ENCODE measurements around the gene ZNF664. TPM values are rescaled to one million over a fixed set of nuclear protein-coding genes. Genes with fewer than 3 reads are reported as not detected.

ZNF664 gene
- polyA plus RNA-seq, 3 donors = 1.5 to 20.9 (median 2.7) TPM

GRCh38 chr12:123998344-123998990 is 25.5 kb downstream of the ZNF664 start:
- WGBS (ENCODE audit: insufficient coverage) = no CpG with 5 or more reads among the region's 2 CpGs
- peaks cover 12 to 52% of the 10 kb centered on the region in 2 donors for H3K36me3 ChIP-seq (replicated peaks in 1 of 2; ENCODE audit: control insufficient read depth in 1 of 2, insufficient read depth in 2 of 2, low read length in 2 of 2)
- no peak overlapping the region for H2AFZ ChIP-seq (ENCODE audit: insufficient read depth, low read depth, low read length, poor library complexity, severe bottlenecking)
- no peaks in the 10 kb centered on the region for H3K27me3 ChIP-seq (ENCODE audit: control insufficient read depth in 2 of 2, insufficient read depth in 2 of 2, low read length in 2 of 2)
- no peak overlapping the region for H3K27ac ChIP-seq (ENCODE audit: low read depth in 1 of 2, low read length in 2 of 2)
- no peaks in the 10 kb centered on the region for H3K4me1 Mint-ChIP-seq
- no peak overlapping the region for H3K27ac Mint-ChIP-seq
- H3K4me1 ChIP-seq (ENCODE audit: control insufficient read depth in 1 of 2, insufficient read depth in 2 of 2, low read length in 2 of 2) = no peaks in the 10 kb centered on the region
- no peaks in the 10 kb centered on the region for H3K9me3 Mint-ChIP-seq
- intact Hi-C loops (cut with micrococcal nuclease) = no loop called here
- H3K9me3 ChIP-seq (replicated peaks in 1 of 2; ENCODE audit: control insufficient read depth in 1 of 2, insufficient read depth in 1 of 2, low read length in 2 of 2) = no peaks in the 10 kb centered on the region
- H3K79me2 ChIP-seq (ENCODE audit: insufficient read depth, low read length) = no peaks in the 10 kb centered on the region
- peaks cover 23 to 29% of the 10 kb centered on the region in 2 donors for H3K36me3 Mint-ChIP-seq
- no peak overlapping the region for H3K4me2 ChIP-seq (replicated peaks; ENCODE audit: extremely low read depth, low read length, poor library complexity, severe bottlenecking)
- TF ChIP-seq CTCF (IDR thresholded peaks at IDR 0.05) = no peak
- H3K4me3 Mint-ChIP-seq = no peak overlapping the region
- no peak for DNase-seq
- no peaks in the 10 kb centered on the region for H4K20me1 ChIP-seq (ENCODE audit: insufficient read depth, low read length)
- no peak overlapping the region for H3K4me3 ChIP-seq (replicated peaks in 1 of 3; ENCODE audit: low read depth in 2 of 3, low read length in 3 of 3)
- H3K9ac ChIP-seq (ENCODE audit: insufficient read depth, low read length, poor library complexity, severe bottlenecking) = no peak overlapping the region
- H3K27me3 Mint-ChIP-seq (ENCODE audit: low read depth in 3 of 3) = no peaks in the 10 kb centered on the region

GRCh38 chr12:123998991-123999359 is 26.0 kb downstream of the ZNF664 start:
- Histone ChIP-seq H2AFZ (ENCODE audit: insufficient read depth, low read depth, low read length, poor library complexity, severe bottlenecking) (no peak overlapping the region), H3K4me1 (ENCODE audit: control insufficient read depth in 1 of 2, insufficient read depth in 2 of 2, low read length in 2 of 2) (no peaks in the 10 kb centered on the region), H3K79me2 (ENCODE audit: insufficient read depth, low read length) (no peaks in the 10 kb centered on the region), H3K4me2 (replicated peaks; ENCODE audit: extremely low read depth, low read length, poor library complexity, severe bottlenecking) (no peak overlapping the region), H4K20me1 (ENCODE audit: insufficient read depth, low read length) (no peaks in the 10 kb centered on the region), H3K9ac (ENCODE audit: insufficient read depth, low read length, poor library complexity, severe bottlenecking) (no peak overlapping the region), H3K36me3 (replicated peaks in 1 of 2; ENCODE audit: control insufficient read depth in 1 of 2, insufficient read depth in 2 of 2, low read length in 2 of 2) (peaks cover 12 to 48% of the 10 kb centered on the region in 2 donors), H3K4me3 (replicated peaks in 1 of 3; ENCODE audit: low read depth in 2 of 3, low read length in 3 of 3) (no peak overlapping the region), H3K27ac (ENCODE audit: low read depth in 1 of 2, low read length in 2 of 2) (no peak overlapping the region), H3K9me3 (replicated peaks in 1 of 2; ENCODE audit: control insufficient read depth in 1 of 2, insufficient read depth in 1 of 2, low read length in 2 of 2) (no peaks in the 10 kb centered on the region), H3K27me3 (ENCODE audit: control insufficient read depth in 2 of 2, insufficient read depth in 2 of 2, low read length in 2 of 2) (no peaks in the 10 kb centered on the region)
- Mint-ChIP-seq H3K36me3 (peaks cover 19 to 24% of the 10 kb centered on the region in 2 donors), H3K27me3 (ENCODE audit: low read depth in 3 of 3) (no peaks in the 10 kb centered on the region), H3K27ac (no peak overlapping the region), H3K4me3 (no peak overlapping the region), H3K9me3 (no peaks in the 10 kb centered on the region), H3K4me1 (no peaks in the 10 kb centered on the region)
- no peak for DNase-seq
- intact Hi-C loops (cut with micrococcal nuclease) = no loop called here
- no peak for TF ChIP-seq CTCF (IDR thresholded peaks at IDR 0.05)
- no CpG with 5 or more reads among the region's 2 CpGs for WGBS (ENCODE audit: insufficient coverage)
